GM12878 (cell line): ENCODE measurements around the gene GALNTL6.

Source experiments
- CHD2 ChIP-seq: IDR thresholded peaks from 2 replicates; pipeline ENCODE4 v1.6.1; 2011; ENCODE audit warnings: low read depth, low read length, improper control_type of control experiment, borderline replicate concordance
- EGR1 ChIP-seq, 2 experiments: IDR thresholded peaks; 1 replicate in 1 of 2; 2 replicates in 1 of 2; pipeline ENCODE4 v1.6.1; 2011 to 2012; ENCODE audit warnings: low read depth in 2 of 2, low read length in 2 of 2, borderline replicate concordance in 1 of 2, mild to moderate bottlenecking in 1 of 2, moderate library complexity in 1 of 2
- HCFC1 ChIP-seq: fragments of 150-350 bp; IDR thresholded peaks from 2 replicates; pipeline ENCODE4 v1.6.1; 2014; ENCODE audit warnings: low read length
- NR2C2 ChIP-seq: IDR thresholded peaks from 2 replicates; pipeline ENCODE4 v1.6.1; 2011; ENCODE audit warnings: borderline replicate concordance, low read depth; ENCODE audit not compliant: control insufficient read depth, insufficient read length
- POLR2A ChIP-seq: IDR thresholded peaks from 2 replicates; pipeline ENCODE4 v1.6.1; 2011; ENCODE audit warnings: low read depth, mild to moderate bottlenecking, low read length
- POLR2AphosphoS2 ChIP-seq: IDR thresholded peaks from 2 replicates; pipeline ENCODE4 v1.6.1; 2011; ENCODE audit warnings: low read depth, mild to moderate bottlenecking, low read length, improper control_type of control experiment, moderate library complexity
- POLR2AphosphoS5 ChIP-seq: IDR thresholded peaks from 2 replicates; pipeline ENCODE4 v1.6.1; 2011; ENCODE audit warnings: mild to moderate bottlenecking, low read length, inconsistent platforms
- RAD21 ChIP-seq: IDR thresholded peaks from 2 replicates; pipeline ENCODE4 v1.6.1; 2011; ENCODE audit warnings: mild to moderate bottlenecking, low read depth, low read length, moderate library complexity; ENCODE audit not compliant: insufficient read depth
- SIX5 ChIP-seq: IDR thresholded peaks from 2 replicates; pipeline ENCODE4 v1.6.1; 2011; ENCODE audit warnings: mild to moderate bottlenecking, low read depth, low read length, moderate library complexity; ENCODE audit not compliant: severe bottlenecking
- SP1 ChIP-seq: IDR thresholded peaks from one replicate; pipeline ENCODE4 v1.6.1; 2011; ENCODE audit warnings: low read depth, low read length
- ZBTB33 ChIP-seq: fragments of 450-650 bp; IDR thresholded peaks from 2 replicates; pipeline ENCODE4 v1.6.1; 2017; ENCODE audit warnings: mild to moderate bottlenecking

- TF ChIP-seq POLR2A = no peak
- no peak for TF ChIP-seq POLR2AphosphoS2
- no peak for TF ChIP-seq RAD21
- no peak for TF ChIP-seq ZBTB33
- TF ChIP-seq EGR1 (IDR thresholded peaks at IDR 0.05; ENCODE audit: borderline replicate concordance in 1 of 2, low read depth in 2 of 2, low read length in 2 of 2) = no peak
- TF ChIP-seq CHD2 = no peak
- TF ChIP-seq SP1 = no peak
- TF ChIP-seq SIX5 = no peak
- no peak for TF ChIP-seq POLR2AphosphoS5
- no peak for TF ChIP-seq HCFC1
- no peak for TF ChIP-seq NR2C2
These were observed 577.1 kb downstream of the GALNTL6 start for GRCh38 chr4:172390331-172390730.
